H1 (cell line): ENCODE measurements around the gene PRKCA. TPM values are rescaled to one million over a fixed set of nuclear protein-coding genes. Genes with fewer than 3 reads are reported as not detected.

Source experiments
- CTCF ChIA-PET: fragments of 300-600 bp; sonication (Branson Sonifier 250); formaldehyde crosslinking; loops from one replicate; lab custom pipeline; 2021; ENCODE audit not compliant: partially characterized antibody; lab: Charles Lee
- POLR2A ChIA-PET: fragments of 300-600 bp; sonication (Branson Sonifier 250); formaldehyde crosslinking; loops from one replicate; lab custom pipeline; 2021; ENCODE audit warnings: inconsistent platforms; ENCODE audit not compliant: partially characterized antibody; lab: Charles Lee
- DNase-seq, 2 experiments: peaks; one replicate each; pipeline versions ENCODE4 v3.0.0 to v3.0.0-alpha.2; 2010 to 2022; ENCODE audit warnings: low spot score in 2 of 2, low read depth in 1 of 2, mixed read lengths in 1 of 2
- FAIRE-seq: peaks from 2 replicates; lab custom pipeline; 2011; peaks lifted over from hg19 to GRCh38; lab: Jason Lieb, UNC
- H2AFZ ChIP-seq: 2 replicates; pipeline ENCODE4 v1.8.1; 2012; ENCODE audit warnings: low read length, inconsistent platforms
- H2AK5ac ChIP-seq: 2 replicates; pipeline ENCODE4 v1.6.1; 2013; ENCODE audit warnings: low read depth, low read length
- H2BK120ac ChIP-seq: replicated peaks from 2 replicates; pipeline ENCODE3; 2013; ENCODE audit warnings: low read depth, low read length, inconsistent platforms
- H2BK12ac ChIP-seq: 2 replicates; pipeline ENCODE4 v1.6.1; 2013; ENCODE audit warnings: low read depth, low read length
- H2BK15ac ChIP-seq: 2 replicates; pipeline ENCODE4 v1.6.1; 2013; ENCODE audit warnings: low read length
- H2BK20ac ChIP-seq: 2 replicates; pipeline ENCODE4 v1.6.1; 2013; ENCODE audit warnings: low read length
- H2BK5ac ChIP-seq: 2 replicates; pipeline ENCODE4 v1.6.1; 2013; ENCODE audit warnings: low read depth, low read length
- H3K14ac ChIP-seq: 2 replicates; pipeline ENCODE4 v1.6.1; 2013; ENCODE audit warnings: inconsistent platforms; ENCODE audit not compliant: insufficient read length
- H3K18ac ChIP-seq: 2 replicates; pipeline ENCODE4 v1.6.1; 2013; ENCODE audit warnings: low read length; ENCODE audit errors: extremely low read depth
- H3K23ac ChIP-seq: 2 replicates; pipeline ENCODE4 v1.6.1; 2013; ENCODE audit warnings: inconsistent platforms; ENCODE audit not compliant: insufficient read length
- H3K23me2 ChIP-seq: 2 replicates; pipeline ENCODE4 v1.6.1; 2013; ENCODE audit warnings: low read depth, low read length
- H3K27ac ChIP-seq: 2 replicates; pipeline ENCODE4 v1.6.1; 2011; ENCODE audit warnings: low read depth, low read length, inconsistent platforms
- H3K27me3 ChIP-seq, 4 experiments: replicated peaks in 1 of 4; 1 replicate in 1 of 4; 2 replicates in 3 of 4; pipeline versions ENCODE4 v1.6.1 to v1.8.1; 2011 to 2013; ENCODE audit warnings: low read length in 3 of 4, mild to moderate bottlenecking in 3 of 4, inconsistent platforms in 2 of 4, mixed read lengths in 2 of 4, moderate library complexity in 1 of 4; ENCODE audit not compliant: control insufficient read depth in 3 of 4, insufficient read depth in 3 of 4; ENCODE audit errors: extremely low read depth in 1 of 4
- H3K36me3 ChIP-seq, 4 experiments: 2 replicates each; pipeline versions ENCODE4 v1.6.1 to v1.8.1; 2011 to 2013; ENCODE audit warnings: mild to moderate bottlenecking in 4 of 4, low read length in 3 of 4, moderate library complexity in 2 of 4, control low read depth in 1 of 4, inconsistent platforms in 1 of 4; ENCODE audit not compliant: insufficient read depth in 4 of 4, control insufficient read depth in 2 of 4
- H3K4ac ChIP-seq: replicated peaks from 2 replicates; pipeline ENCODE3; 2013; ENCODE audit warnings: low read length, low read depth, mixed read lengths, inconsistent platforms; ENCODE audit not compliant: insufficient read length
- H3K4me1 ChIP-seq, 4 experiments: replicated peaks in 1 of 4; 1 replicate in 1 of 4; 2 replicates in 3 of 4; pipeline versions ENCODE4 v1.6.1 to v1.8.1; 2011 to 2013; ENCODE audit warnings: low read length in 3 of 4, inconsistent platforms in 2 of 4, mixed read lengths in 1 of 4; ENCODE audit not compliant: insufficient read depth in 4 of 4, control insufficient read depth in 3 of 4
- H3K4me2 ChIP-seq, 2 experiments: 2 replicates each; pipeline versions ENCODE4 v1.6.1 to v1.8.1; 2011 to 2013; ENCODE audit warnings: low read depth in 2 of 2, low read length in 2 of 2, control low read depth in 1 of 2, inconsistent platforms in 1 of 2, mild to moderate bottlenecking in 1 of 2; ENCODE audit not compliant: insufficient read depth in 1 of 2
- H3K4me3 ChIP-seq, 4 experiments: fragments of 200-600, 300-600 bp in 1 of 4; sonication (generic), shearing (Covaris generic), sonication (Bioruptor Twin) in 1 of 4; 2 replicates each; pipeline versions ENCODE4 v1.5.1 to v1.8.1; 2011 to 2016; ENCODE audit warnings: low read length in 4 of 4, low read depth in 3 of 4, control low read depth in 2 of 4, inconsistent platforms in 2 of 4, mild to moderate bottlenecking in 2 of 4, mixed read lengths in 1 of 4, moderate library complexity in 1 of 4; ENCODE audit not compliant: insufficient read depth in 2 of 4; ENCODE audit errors: extremely low read depth in 1 of 4
- H3K56ac ChIP-seq: replicated peaks from 2 replicates; pipeline ENCODE3; 2013; ENCODE audit warnings: low read depth, mild to moderate bottlenecking, mixed read lengths, low read length, inconsistent platforms; ENCODE audit not compliant: insufficient read length
- H3K79me1 ChIP-seq: 2 replicates; pipeline ENCODE4 v1.6.1; 2013; ENCODE audit warnings: low read depth, low read length, control low read depth
- H3K79me2 ChIP-seq, 2 experiments: 2 replicates each; pipeline versions ENCODE4 v1.6.1 to v1.8.1; 2012 to 2013; ENCODE audit warnings: low read length in 2 of 2, mild to moderate bottlenecking in 2 of 2, inconsistent platforms in 1 of 2; ENCODE audit not compliant: insufficient read depth in 2 of 2, control insufficient read depth in 1 of 2
- H3K9ac ChIP-seq, 4 experiments: replicated peaks in 1 of 4; 1 replicate in 1 of 4; 2 replicates in 3 of 4; pipeline versions ENCODE4 v1.6.1 to v1.8.1; 2011 to 2013; ENCODE audit warnings: low read depth in 3 of 4, low read length in 3 of 4, control low read depth in 2 of 4, mild to moderate bottlenecking in 2 of 4, moderate library complexity in 2 of 4, inconsistent platforms in 1 of 4; ENCODE audit errors: extremely low read depth in 1 of 4
- H3K9me3 ChIP-seq, 2 experiments: 2 replicates each; pipeline versions ENCODE4 v1.6.1 to v1.8.1; 2012 to 2013; ENCODE audit warnings: mild to moderate bottlenecking in 2 of 2, moderate library complexity in 2 of 2, control low read depth in 1 of 2, inconsistent platforms in 1 of 2, low read depth in 1 of 2, low read length in 1 of 2, mixed read lengths in 1 of 2; ENCODE audit not compliant: insufficient read depth in 2 of 2
- H4K20me1 ChIP-seq, 2 experiments: replicated peaks in 1 of 2; 2 replicates each; pipeline versions ENCODE3 to v1.8.1; 2011 to 2013; ENCODE audit warnings: inconsistent platforms in 2 of 2, low read length in 2 of 2, mild to moderate bottlenecking in 1 of 2; ENCODE audit not compliant: insufficient read depth in 2 of 2, control insufficient read depth in 1 of 2
- H4K5ac ChIP-seq: 2 replicates; pipeline ENCODE4 v1.6.1; 2013; ENCODE audit warnings: low read length, low read depth, mixed read lengths, inconsistent platforms; ENCODE audit not compliant: insufficient read length
- H4K8ac ChIP-seq: 2 replicates; pipeline ENCODE4 v1.8.0; 2013; ENCODE audit warnings: mild to moderate bottlenecking, moderate library complexity, low read length, inconsistent platforms; ENCODE audit not compliant: insufficient read depth; ENCODE audit errors: extremely low read depth
- H4K91ac ChIP-seq: replicated peaks from 2 replicates; pipeline ENCODE3; 2013; ENCODE audit warnings: low read length, mixed read lengths, inconsistent platforms; ENCODE audit not compliant: insufficient read length
- CEBPB ChIP-seq: IDR thresholded peaks from 2 replicates; pipeline ENCODE4 v1.6.1; 2012; ENCODE audit warnings: low read depth, low read length
- GABPA ChIP-seq: IDR thresholded peaks from 2 replicates; pipeline ENCODE4 v1.6.1; 2011; ENCODE audit warnings: mild to moderate bottlenecking, low read length, moderate library complexity, borderline replicate concordance; ENCODE audit not compliant: insufficient read depth
- MAX ChIP-seq: IDR thresholded peaks from 2 replicates; pipeline ENCODE4 v1.6.1; 2012; ENCODE audit warnings: inconsistent platforms
- RNF2 ChIP-seq: fragments of 200-900, 300-1000 bp; sonication (generic); IDR thresholded peaks from 2 replicates; pipeline ENCODE4 v1.7.1; 2016; ENCODE audit warnings: borderline replicate concordance, low read depth, mild to moderate bottlenecking, antibody characterized with exemption, low read length; ENCODE audit not compliant: poor library complexity, severe bottlenecking; ENCODE audit errors: missing control alignments
- RXRA ChIP-seq: IDR thresholded peaks from 2 replicates; pipeline ENCODE4 v1.6.1; 2011; ENCODE audit warnings: low read depth, mild to moderate bottlenecking, low read length, moderate library complexity; ENCODE audit not compliant: insufficient read depth
- WGBS, 2 experiments: shearing (Covaris generic) in 1 of 2; methylation state at CpG; one replicate each; pipeline versions ENCODE4 v1.1.6 to v1.1.7; 2013 to 2015; ENCODE audit warnings: low lambda C conversion rate in 2 of 2, mixed read lengths in 2 of 2, inconsistent platforms in 1 of 2, low coverage in 1 of 2, missing lambda C conversion rate in 1 of 2; ENCODE audit not compliant: insufficient replicate concordance in 2 of 2, insufficient coverage in 1 of 2, insufficient read length in 1 of 2; ENCODE audit errors: extremely low coverage in 1 of 2, missing lambda C conversion rate in 1 of 2; 5-methylcytosine and 5-hydroxymethylcytosine counted together
- polyA plus RNA-seq, 7 experiments: library from polyadenylated mRNA; depleted of rRNA in 3 of 7; stranded (reverse) in 5 of 7; unstranded in 2 of 7; fragments of >200 nt in 5 of 7; fragments of 200-250 nt in 2 of 7; gene quantifications; 1 replicate in 5 of 7; 2 replicates in 1 of 7; 4 replicates in 1 of 7; pipeline versions ENCODE4 v1.2.1 to v1.2.3, GENCODE V29; 2011 to 2013; ENCODE audit warnings: missing spikeins in 2 of 7, mixed read lengths in 2 of 7
- total RNA-seq: library from RNA; stranded (reverse); fragmentation: NEBNext Ultra II Directional; extraction: Animal tissue kit (Norgen Biotek cat#: 25700); gene quantifications from 2 replicates; pipeline ENCODE4 v1.2.1, GENCODE V29; 2021

The PRKCA gene
- total and polyA plus RNA-seq, 2 of the 8 experiments (the other 6 are each of a cell fraction or from before 2014, with no cell fraction given) = 5.8 to 17.8 TPM

- no peaks in the 10 kb centered on the region for H3K23me2 ChIP-seq
- no peak overlapping the region for H4K5ac ChIP-seq
- no peaks in the 10 kb centered on the region for H3K79me1 ChIP-seq
- no peak overlapping the region for H2BK120ac ChIP-seq
- H2AFZ ChIP-seq = no peak overlapping the region
- DNase-seq = no peak
- TF ChIP-seq RNF2 = no peak
- TF ChIP-seq MAX = no peak
- TF ChIP-seq CEBPB = no peak
- no peak for TF ChIP-seq GABPA
- TF ChIP-seq RXRA = no peak
- no peak overlapping the region for H2BK12ac ChIP-seq
- H3K14ac ChIP-seq = no peak overlapping the region
- H3K36me3 ChIP-seq = no peaks in the 10 kb centered on the region
- no peak overlapping the region for H3K4me3 ChIP-seq
- H3K79me2 ChIP-seq = no peaks in the 10 kb centered on the region
- WGBS, 2 experiments = 82% methylated on average over 3 of the region's 3 CpGs; no CpG with 5 or more reads in 1 of the 2 experiments
- H2BK5ac ChIP-seq = no peak overlapping the region
- ChIA-PET CTCF (interaction anchor here (0.8 to 1.2 kb wide), 2 partner anchors 17 to 180 kb away, joined by 3 to 4 read pairs; no protein-coding TSS in a partner anchor), POLR2A (no interaction called here)
- no peak overlapping the region for H3K4me2 ChIP-seq
- no peak overlapping the region for H2BK20ac ChIP-seq
- H3K56ac ChIP-seq = no peak overlapping the region
- H3K27me3 ChIP-seq = no peaks in the 10 kb centered on the region
- H2BK15ac ChIP-seq = no peak overlapping the region
- no peak overlapping the region for H4K91ac ChIP-seq
- peaks cover 0 to 2% of the 10 kb centered on the region in 2 experiments for H4K20me1 ChIP-seq
- H3K9ac ChIP-seq = no peak overlapping the region
- H3K18ac ChIP-seq = no peak overlapping the region
- no peak for FAIRE-seq
- no peak overlapping the region for H2AK5ac ChIP-seq
- H3K23ac ChIP-seq = no peak overlapping the region
- no peak overlapping the region for H4K8ac ChIP-seq
- no peaks in the 10 kb centered on the region for H3K4me1 ChIP-seq
- no peak overlapping the region for H3K4ac ChIP-seq
- H3K27ac ChIP-seq = no peak overlapping the region
- no peaks in the 10 kb centered on the region for H3K9me3 ChIP-seq
These were observed 331.0 kb downstream of the PRKCA start for GRCh38 chr17:66633317-66633965.
